IPS DF 19.7 (cell line): ENCODE results near the gene UBE2S.

ENCODE experiments used
- DNase-seq: peaks from one replicate; pipeline ENCODE4 v3.0.0-alpha.2; 2013; ENCODE audit warnings: low read depth, low spot score

Gene UBE2S

GRCh38 chr19:55362990-55363716 lies 44.4 kb downstream of the UBE2S start, which contains the start of gene GARIN5B:
TSS of gene GARIN5B (minus strand) at chr19:55363260. CDS start at chr19:55363066, 194 bp downstream.
- DNase-seq = no peak

- no peak for DNase-seq
These were observed 45.2 kb downstream of the UBE2S start for GRCh38 chr19:55362174-55362989.

- DNase-seq = no peak
These were observed 46.7 kb downstream of the UBE2S start for GRCh38 chr19:55360902-55361301.

- DNase-seq = no peak
These were observed 48.4 kb downstream of the UBE2S start for GRCh38 chr19:55358943-55359908.

GRCh38 chr19:55358493-55358892 lies 49.1 kb downstream of the UBE2S start:
- no peak for DNase-seq

GRCh38 chr19:55355213-55355821 lies 52.3 kb downstream of the UBE2S start:
- no peak for DNase-seq

- DNase-seq = no peak
These were observed 52.8 kb downstream of the UBE2S start, which contains the start of gene COX6B2 for GRCh38 chr19:55354698-55355212. TSS of gene COX6B2 (minus strand) at chr19:55354719. CDS start at chr19:55354521, 198 bp downstream.

GRCh38 chr19:55353803-55354697 lies 53.5 kb downstream of the UBE2S start:
- no peak for DNase-seq

GRCh38 chr19:55353356-55353802 lies 54.2 kb downstream of the UBE2S start:
- DNase-seq = no peak

- no peak for DNase-seq
These were observed 54.9 kb downstream of the UBE2S start for GRCh38 chr19:55352549-55353145.

- no peak for DNase-seq
These were observed 55.5 kb downstream of the UBE2S start for GRCh38 chr19:55352040-55352439.

- DNase-seq = no peak
These were observed 56.8 kb downstream of the UBE2S start for GRCh38 chr19:55350620-55351315.
